HepG2 (cell line): ENCODE measurements around the gene CASD1. TPM values are rescaled to one million over a fixed set of nuclear protein-coding genes. Genes with fewer than 3 reads are reported as not detected.

Experiments used
- ASH2L ChIP-seq: fragments of 300-600, 200-600 bp; sonication (generic); IDR thresholded peaks from 2 replicates; pipeline ENCODE4 v1.7.0; 2017; ENCODE audit warnings: low read depth, mild to moderate bottlenecking, moderate library complexity, mixed read lengths, low read length; ENCODE audit not compliant: insufficient read length
- CHCHD3 ChIP-seq: sonication (generic); formaldehyde crosslinking; IDR thresholded peaks from 2 replicates; pipeline ENCODE4 v1.8.0; 2022; ENCODE audit warnings: mild to moderate bottlenecking, missing genetic modification reagents, moderate library complexity
- CREM ChIP-seq, 2 experiments: sonication (generic) in 1 of 2; formaldehyde crosslinking in 1 of 2; IDR thresholded peaks; 2 replicates each; pipeline versions ENCODE4 v1.4.0 to v1.6.1; 2016 to 2020; ENCODE audit warnings: antibody characterized with exemption in 1 of 2, mild to moderate bottlenecking in 1 of 2, missing genetic modification reagents in 1 of 2
- FOSL2 ChIP-seq: sonication (generic); formaldehyde crosslinking; IDR thresholded peaks from 2 replicates; pipeline ENCODE4 v1.4.0; 2020; ENCODE audit warnings: missing genetic modification reagents
- FOXO1 ChIP-seq: sonication (generic); formaldehyde crosslinking; IDR thresholded peaks from 2 replicates; pipeline ENCODE4 v1.4.0; 2020; ENCODE audit warnings: missing genetic modification reagents
- HNF4G ChIP-seq, 2 experiments: sonication (generic) in 1 of 2; formaldehyde crosslinking in 1 of 2; IDR thresholded peaks; 2 replicates each; pipeline versions ENCODE4 v1.4.0 to v1.6.1; 2011 to 2020; ENCODE audit warnings: borderline replicate concordance in 2 of 2, low read depth in 2 of 2, mild to moderate bottlenecking in 2 of 2, low read length in 1 of 2, missing genetic modification reagents in 1 of 2, moderate library complexity in 1 of 2
- HOMEZ ChIP-seq: IDR thresholded peaks from 2 replicates; pipeline ENCODE4 v1.6.1; 2016; ENCODE audit warnings: low read depth
- JDP2 ChIP-seq: sonication (generic); formaldehyde crosslinking; IDR thresholded peaks from 2 replicates; pipeline ENCODE4 v1.8.1; 2022; ENCODE audit warnings: missing genetic modification reagents, borderline replicate concordance
- KDM1A ChIP-seq: IDR thresholded peaks from 2 replicates; pipeline ENCODE4 v1.6.1; 2016; ENCODE audit warnings: missing compliant biosample characterization
- MIER3 ChIP-seq: IDR thresholded peaks from 2 replicates; pipeline ENCODE4 v1.6.1; 2016; ENCODE audit warnings: missing compliant biosample characterization, borderline replicate concordance
- NFIB ChIP-seq: sonication (generic); formaldehyde crosslinking; IDR thresholded peaks from 2 replicates; pipeline ENCODE4 v1.9.0; 2021; ENCODE audit warnings: missing genetic modification reagents, mild to moderate bottlenecking, borderline replicate concordance
- NR2F2 ChIP-seq: IDR thresholded peaks from 2 replicates; pipeline ENCODE4 v1.6.1; 2012; ENCODE audit warnings: low read depth, inconsistent platforms, borderline replicate concordance
- PATZ1 ChIP-seq: sonication (generic); formaldehyde crosslinking; IDR thresholded peaks from 2 replicates; pipeline ENCODE4 v1.4.0; 2020; ENCODE audit warnings: missing genetic modification reagents
- SSRP1 ChIP-seq: IDR thresholded peaks from 2 replicates; pipeline ENCODE4 v1.6.1; 2016; ENCODE audit warnings: control low read depth
- THRA ChIP-seq: sonication (generic); formaldehyde crosslinking; IDR thresholded peaks from 2 replicates; pipeline ENCODE4 v1.4.0; 2020; ENCODE audit warnings: missing genetic modification reagents, borderline replicate concordance
- ZFP1 ChIP-seq: IDR thresholded peaks from 2 replicates; pipeline ENCODE4 v1.6.1; 2016
- ZNF644 ChIP-seq: IDR thresholded peaks from 2 replicates; pipeline ENCODE4 v1.6.1; 2016; ENCODE audit warnings: low read depth
- ZNF792 ChIP-seq: IDR thresholded peaks from 2 replicates; pipeline ENCODE4 v1.6.1; 2016
- ZNF83 ChIP-seq: sonication (generic); formaldehyde crosslinking; IDR thresholded peaks from 2 replicates; pipeline ENCODE4 v1.4.0; 2020; ENCODE audit warnings: missing genetic modification reagents, mild to moderate bottlenecking, borderline replicate concordance
- ZNF878 ChIP-seq: sonication (generic); formaldehyde crosslinking; IDR thresholded peaks from 2 replicates; pipeline ENCODE4 v1.8.1; 2023; ENCODE audit warnings: mild to moderate bottlenecking, missing genetic modification reagents, moderate library complexity
- polyA plus RNA-seq, 8 experiments: library from polyadenylated mRNA; depleted of rRNA in 3 of 8; stranded (reverse) in 7 of 8; unstranded in 1 of 8; fragments of >200 nt; fragmentation: Illumina TruSeq in 4 of 8; extraction: Trizol in 4 of 8; gene quantifications; 2 replicates each; pipeline versions ENCODE4 v1.2.1 to v1.2.3, GENCODE V29; 2011 to 2016; ENCODE audit warnings: low read depth in 4 of 8, missing spikeins in 1 of 8, mixed read lengths in 1 of 8; ENCODE audit not compliant: insufficient read depth in 1 of 8
- total RNA-seq, 5 experiments: library from RNA; depleted of rRNA; stranded (reverse); fragments of >200 nt; fragmentation: Illumina TruSeq; extraction: Trizol; gene quantifications; 2 replicates each; pipeline ENCODE4 v1.2.3, GENCODE V29; 2016; ENCODE audit warnings: low read depth in 1 of 5
- TF ChIP-seq, protein P1 (sequence below): fragments of 450-650 bp; IDR thresholded peaks from 2 replicates; pipeline ENCODE4 v1.6.1; 2017
- TF ChIP-seq, protein P2 (sequence below): IDR thresholded peaks from 2 replicates; pipeline ENCODE4 v1.6.1; 2016; ENCODE audit warnings: mild to moderate bottlenecking

Gene CASD1
- total and polyA plus RNA-seq, 2 of the 13 experiments (the other 11 are each of a cell fraction or from before 2014, with no cell fraction given), result 22.9 to 32.6 TPM

DNA sequence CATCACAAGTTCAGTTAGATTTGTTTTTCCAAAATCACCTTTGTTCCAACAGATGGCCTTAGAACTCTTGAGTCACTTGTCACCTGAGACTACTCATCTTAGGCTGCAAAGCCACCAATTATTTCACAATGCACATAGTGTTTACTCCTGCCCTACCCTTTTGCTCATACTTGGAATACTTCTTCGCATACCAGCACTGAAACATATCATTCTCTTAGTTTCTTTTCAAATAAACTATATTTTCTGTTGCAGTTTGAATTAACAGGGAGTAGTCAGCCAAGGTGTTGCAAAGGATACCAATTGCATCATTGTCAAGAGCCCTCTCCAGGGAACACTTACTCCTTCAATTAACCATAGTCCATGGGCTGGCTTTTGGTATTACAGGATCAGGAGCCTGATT lies 71.0 kb downstream of the CASD1 start (continued):
- TF ChIP-seq, protein P1, sequence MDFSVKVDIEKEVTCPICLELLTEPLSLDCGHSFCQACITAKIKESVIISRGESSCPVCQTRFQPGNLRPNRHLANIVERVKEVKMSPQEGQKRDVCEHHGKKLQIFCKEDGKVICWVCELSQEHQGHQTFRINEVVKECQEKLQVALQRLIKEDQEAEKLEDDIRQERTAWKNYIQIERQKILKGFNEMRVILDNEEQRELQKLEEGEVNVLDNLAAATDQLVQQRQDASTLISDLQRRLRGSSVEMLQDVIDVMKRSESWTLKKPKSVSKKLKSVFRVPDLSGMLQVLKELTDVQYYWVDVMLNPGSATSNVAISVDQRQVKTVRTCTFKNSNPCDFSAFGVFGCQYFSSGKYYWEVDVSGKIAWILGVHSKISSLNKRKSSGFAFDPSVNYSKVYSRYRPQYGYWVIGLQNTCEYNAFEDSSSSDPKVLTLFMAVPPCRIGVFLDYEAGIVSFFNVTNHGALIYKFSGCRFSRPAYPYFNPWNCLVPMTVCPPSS, result no peak
- TF ChIP-seq FOXO1 (CRISPR knock-in tag) (peak; percentile 94), NR2F2 (peak; percentile 60; the same call in 1 of the 2 replicates), ASH2L (no peak), FOSL2 (CRISPR knock-in tag) (peak; percentile 91), CREM (IDR thresholded peaks at IDR 0.05) (peak; percentile 77), CREM (CRISPR knock-in tag; IDR thresholded peaks at IDR 0.05) (no peak), ZNF792 (no peak), PATZ1 (CRISPR knock-in tag) (peak; percentile 27; the same call in 1 of the 2 replicates), MIER3 (peak; percentile 48; the same call in 1 of the 2 replicates), CHCHD3 (no peak), ZNF878 (peak; percentile 61; the same call in 1 of the 2 replicates), ZNF83 (CRISPR knock-in tag) (no peak), THRA (CRISPR knock-in tag) (peak; percentile 63; the same call in 1 of the 2 replicates), ZFP1 (CRISPR knock-in tag) (0 out of 2 replicates have a peak, but pooled peaks have one; percentile 67), KDM1A (0 out of 2 replicates have a peak, but pooled peaks have one; percentile 46), NFIB (CRISPR knock-in tag) (no peak), HOMEZ (CRISPR knock-in tag) (peak; percentile 93), ZNF644 (CRISPR knock-in tag) (peak; percentile 91), JDP2 (CRISPR knock-in tag) (no peak), SSRP1 (CRISPR knock-in tag) (peak; percentile 88), HNF4G (IDR thresholded peaks at IDR 0.05; ENCODE audit: borderline replicate concordance, low read depth, low read length) (peak; percentile 83; the same call in 1 of the 2 replicates), HNF4G (CRISPR knock-in tag; IDR thresholded peaks at IDR 0.05; ENCODE audit: borderline replicate concordance, low read depth) (no peak)
- TF ChIP-seq, protein P2, sequence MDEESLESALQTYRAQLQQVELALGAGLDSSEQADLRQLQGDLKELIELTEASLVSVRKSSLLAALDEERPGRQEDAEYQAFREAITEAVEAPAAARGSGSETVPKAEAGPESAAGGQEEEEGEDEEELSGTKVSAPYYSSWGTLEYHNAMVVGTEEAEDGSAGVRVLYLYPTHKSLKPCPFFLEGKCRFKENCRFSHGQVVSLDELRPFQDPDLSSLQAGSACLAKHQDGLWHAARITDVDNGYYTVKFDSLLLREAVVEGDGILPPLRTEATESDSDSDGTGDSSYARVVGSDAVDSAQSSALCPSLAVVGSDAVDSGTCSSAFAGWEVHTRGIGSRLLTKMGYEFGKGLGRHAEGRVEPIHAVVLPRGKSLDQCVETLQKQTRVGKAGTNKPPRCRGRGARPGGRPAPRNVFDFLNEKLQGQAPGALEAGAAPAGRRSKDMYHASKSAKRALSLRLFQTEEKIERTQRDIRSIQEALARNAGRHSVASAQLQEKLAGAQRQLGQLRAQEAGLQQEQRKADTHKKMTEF, result peak; percentile 76
